Mammary epithelial cell (primary cell): ENCODE measurements around the gene CELF2.

Source experiments
- CTCF ChIP-seq, 2 donors: IDR thresholded peaks in 1 of 2; conservative IDR thresholded peaks in 1 of 2; 2 replicates each; pipeline ENCODE4 v1.5.1; 2011 to 2012; ENCODE audit warnings: inconsistent platforms in 2 of 2, low read length in 2 of 2, mild to moderate bottlenecking in 2 of 2, control low read depth in 1 of 2, low read depth in 1 of 2; ENCODE audit not compliant: insufficient read depth in 1 of 2; ENCODE audit errors: extremely low read depth in 1 of 2
- EZH2 ChIP-seq: IDR thresholded peaks from 2 replicates; pipeline ENCODE4 v1.6.1; 2012; ENCODE audit warnings: low read length, inconsistent platforms, borderline replicate concordance

- TF ChIP-seq CTCF (conservative IDR thresholded peaks at IDR 0.05 in 1 of 2, IDR thresholded peaks at IDR 0.05 in 1 of 2; ENCODE audit: extremely low read depth in 1 of 2, insufficient read depth in 1 of 2, low read depth in 1 of 2, low read length in 2 of 2): no peak
- no peak for TF ChIP-seq EZH2
Observed at GRCh38 chr10:11214407-11214806, 196.7 kb downstream of the CELF2 start.
